Amniotic epithelial cell (primary cell): Measurements from ENCODE around the gene PRR33.

Source experiments
- DNase-seq: peaks from one replicate; pipeline ENCODE4 v3.0.0-alpha.2; 2010; ENCODE audit warnings: low read depth

Gene PRR33

DNA sequence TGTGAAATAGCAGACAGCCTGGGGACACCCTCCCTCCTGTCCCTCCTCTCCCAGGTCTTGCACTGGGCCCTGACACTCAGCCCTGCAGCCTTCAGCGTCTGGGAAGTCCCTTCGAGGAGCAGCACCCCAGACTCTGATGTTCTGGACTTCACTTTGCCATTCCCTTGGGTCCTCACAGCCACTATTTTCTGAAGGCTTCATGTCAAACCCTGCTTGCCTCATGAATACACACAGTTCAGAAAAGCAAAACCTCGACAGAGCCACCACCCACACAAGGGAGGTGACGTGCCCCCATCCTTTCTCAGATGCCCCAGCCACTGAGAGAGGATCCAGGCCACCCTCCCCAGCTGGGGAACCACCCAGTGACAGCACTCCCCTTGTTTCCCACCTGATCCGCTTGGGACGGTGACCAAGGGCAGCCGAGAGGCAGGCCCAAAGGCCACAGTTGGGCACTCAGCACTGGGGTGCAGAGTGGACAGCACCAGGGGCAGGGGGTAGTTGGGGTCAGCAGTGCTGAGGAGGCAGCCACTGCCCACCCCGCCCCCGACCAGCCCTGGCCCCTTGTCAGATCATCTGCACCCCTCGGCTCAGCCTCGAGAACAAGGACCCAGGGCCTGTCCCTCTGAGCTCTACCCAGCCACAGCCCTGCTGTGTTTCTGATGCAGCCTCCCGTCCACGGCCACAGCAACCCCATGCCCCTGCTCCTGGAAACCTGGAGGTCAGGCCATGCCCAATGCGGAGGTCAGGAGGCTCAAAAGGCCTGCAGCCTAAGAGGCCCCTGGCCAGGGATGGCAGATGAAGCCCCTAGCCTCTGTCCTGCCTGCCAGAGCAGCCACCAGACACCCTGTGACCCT, 24.7 kb upstream of the PRR33 start:
- DNase-seq = no peak

DNA sequence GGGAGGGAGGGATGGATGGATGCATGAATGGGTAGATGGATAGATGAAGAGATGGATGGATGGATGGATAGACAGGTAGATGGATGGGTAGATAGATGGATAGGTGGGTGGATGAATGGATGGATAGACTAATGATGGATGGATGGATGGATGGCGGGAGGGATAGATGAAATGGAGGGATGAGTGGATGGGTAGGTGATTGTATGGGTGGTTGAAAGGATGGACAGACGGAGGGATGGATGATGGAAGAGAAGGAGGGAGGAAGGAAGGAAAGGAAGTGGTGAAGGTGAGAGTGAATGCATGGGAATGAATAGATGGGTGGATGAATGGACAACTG, 24.1 kb upstream of the PRR33 start:
- DNase-seq = no peak

DNA sequence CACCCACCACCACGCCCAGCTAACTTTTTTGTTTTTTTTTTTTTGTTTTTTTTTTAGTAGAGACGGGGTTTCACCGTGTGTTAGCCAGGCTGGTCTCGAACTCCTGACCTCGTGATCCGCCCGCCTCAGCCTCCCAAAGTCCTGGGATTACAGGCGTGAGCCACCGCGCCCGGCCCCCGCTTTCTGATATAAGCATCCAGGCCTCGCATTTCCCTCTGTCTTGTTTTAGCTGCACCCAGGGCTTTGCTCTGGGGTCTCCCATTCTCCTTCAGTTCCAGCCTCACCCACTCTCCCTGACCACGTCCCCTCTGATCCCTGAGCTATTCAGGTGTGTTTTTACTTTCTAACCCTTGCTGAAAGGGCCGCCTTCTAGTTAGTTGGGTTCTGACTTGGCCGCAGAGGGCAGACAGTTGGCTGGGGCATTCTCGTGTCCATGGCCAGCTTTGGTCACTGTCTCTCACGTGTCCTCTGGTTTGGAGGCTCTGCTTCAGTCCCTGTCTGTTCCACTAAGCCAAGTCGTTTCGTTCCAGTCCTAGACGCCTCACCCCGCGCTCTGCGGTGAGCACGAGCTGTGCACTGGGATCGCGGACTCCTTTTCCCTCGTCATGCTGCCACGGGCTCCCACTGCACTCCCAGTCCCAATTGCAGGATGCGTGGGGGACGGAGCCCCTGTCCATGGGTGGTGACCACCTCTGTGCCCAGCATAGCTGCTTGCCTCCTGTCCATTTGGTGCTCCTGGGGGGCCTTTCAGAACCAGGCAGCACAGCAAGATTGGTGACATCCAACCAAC, 21.8 kb upstream of the PRR33 start:
- DNase-seq = no peak

DNA sequence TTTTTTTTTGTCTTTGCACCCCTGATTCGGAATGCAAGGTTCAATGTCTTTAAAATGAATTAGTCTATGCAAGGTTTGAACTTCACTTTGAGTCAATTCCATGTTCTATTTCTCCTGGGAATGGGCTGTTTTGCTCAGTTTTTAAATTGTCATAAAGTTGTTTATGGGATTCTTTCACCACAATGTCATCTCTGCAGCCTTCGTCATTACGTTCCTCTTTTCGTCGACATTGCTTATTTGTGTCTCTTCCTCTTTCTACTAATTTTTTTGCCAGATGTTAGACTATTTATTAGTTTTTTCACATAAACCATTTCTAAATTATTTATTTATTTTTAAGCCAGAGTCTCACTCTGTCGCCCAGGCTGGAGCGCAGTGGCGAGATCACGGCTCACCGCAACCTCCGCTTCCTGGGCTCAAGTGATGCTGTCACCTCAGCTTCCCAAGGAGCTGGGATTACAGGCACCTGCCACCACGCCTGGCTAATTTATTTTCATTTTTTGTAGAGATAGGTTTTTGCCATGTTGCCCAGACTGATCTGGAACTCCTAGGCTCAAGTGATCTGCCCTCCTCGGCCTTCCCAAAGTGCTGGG, 20.7 kb upstream of the PRR33 start:
- DNase-seq = no peak

DNA sequence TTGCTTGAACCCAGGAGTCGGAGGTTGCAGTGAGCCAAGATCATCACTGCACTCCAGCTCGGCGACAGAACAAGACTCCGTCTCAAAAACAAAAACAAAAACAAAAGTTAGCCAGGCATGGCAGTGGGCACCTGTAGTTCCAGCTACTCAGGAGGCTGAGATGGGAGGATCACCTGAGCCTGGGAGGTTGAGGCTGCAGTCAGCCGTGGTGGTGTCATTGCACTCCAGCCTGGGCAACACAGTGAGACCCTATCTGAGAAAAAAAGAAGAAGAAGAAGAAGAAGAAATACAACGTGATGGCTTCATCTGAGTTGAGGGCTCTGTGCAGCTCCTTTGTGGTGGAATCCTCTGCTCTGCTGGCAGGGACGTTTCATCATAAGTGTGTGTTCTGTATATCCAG, 17.8 kb upstream of the PRR33 start:
- DNase-seq = no peak

DNA sequence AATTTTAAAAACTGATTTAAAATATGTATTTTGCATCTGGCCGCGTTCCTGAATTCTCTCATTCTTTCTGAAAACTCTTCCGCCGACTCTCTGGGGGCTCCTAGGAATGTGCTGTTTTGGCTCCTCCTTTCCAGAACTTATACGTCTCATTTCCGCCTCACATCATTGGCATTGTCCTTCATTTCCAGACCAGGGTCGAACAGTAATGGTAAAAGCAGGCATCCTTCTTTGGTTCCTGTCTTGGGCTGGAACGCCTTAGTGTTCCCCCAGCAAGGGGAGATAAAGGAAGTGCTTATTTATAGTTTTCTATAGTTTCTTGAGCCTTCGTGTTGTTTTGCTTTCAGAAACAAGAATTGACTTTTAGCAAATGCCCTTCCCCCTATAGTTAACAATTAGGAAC, 16.9 kb upstream of the PRR33 start:
- no peak for DNase-seq

DNA sequence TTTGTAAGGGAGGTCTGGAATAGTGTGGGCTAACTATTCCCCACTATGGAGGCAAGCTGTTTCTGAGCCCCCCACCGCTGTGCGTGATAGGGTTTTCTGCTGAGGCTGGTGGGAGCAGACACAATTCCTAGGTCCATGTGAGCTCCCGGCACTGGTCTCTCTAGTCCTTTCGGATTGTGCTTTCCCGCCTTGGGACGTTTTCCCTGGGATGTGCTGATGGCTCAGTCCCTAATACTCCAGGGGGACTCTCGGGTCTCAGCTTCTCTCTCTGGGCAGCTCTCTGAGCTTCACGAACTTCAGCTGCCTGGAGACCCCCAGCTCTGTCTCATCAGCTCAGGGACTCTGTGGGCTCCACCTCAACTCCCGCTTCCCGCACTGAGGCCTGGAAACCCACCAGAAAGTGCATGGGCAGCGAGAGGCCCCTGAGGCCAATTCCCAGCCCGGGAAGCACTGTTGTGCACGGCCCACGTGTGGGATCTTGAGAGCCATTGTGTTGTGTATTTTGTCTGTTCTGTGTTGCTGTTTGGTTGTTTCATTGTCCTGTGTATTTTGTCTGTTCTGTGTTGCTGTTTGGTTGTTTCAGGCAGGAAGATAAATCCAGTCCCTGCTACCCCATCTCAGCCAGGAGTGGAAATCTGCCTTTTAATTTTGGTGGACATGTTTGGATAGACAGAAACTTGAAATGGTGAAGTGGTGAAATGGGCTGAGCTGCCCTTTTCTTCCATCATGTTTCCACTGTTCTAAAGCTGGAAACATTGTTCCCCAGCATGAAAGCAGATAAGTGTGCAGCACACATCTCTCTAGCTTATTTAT, 15.1 kb upstream of the PRR33 start:
- DNase-seq = no peak

DNA sequence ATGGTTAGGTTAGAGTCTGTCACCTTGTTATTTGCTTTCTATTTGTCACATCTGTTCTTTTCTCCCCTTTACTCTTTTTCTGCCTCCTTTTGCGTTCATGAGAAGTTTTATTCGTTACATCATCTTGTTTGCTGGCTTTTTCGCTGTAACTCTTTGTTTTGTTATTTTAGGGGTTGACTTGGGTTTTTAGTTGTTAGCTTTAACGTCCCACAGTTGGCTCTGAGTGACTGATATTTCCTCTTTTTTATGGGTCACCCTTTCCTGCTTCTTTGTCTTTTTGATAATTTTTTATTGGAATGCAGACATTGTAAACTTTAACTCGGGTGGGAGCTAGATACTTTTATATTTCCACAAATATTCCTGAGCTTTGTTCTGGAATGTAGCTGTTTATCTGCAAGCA, 14.5 kb upstream of the PRR33 start:
- DNase-seq = no peak

DNA sequence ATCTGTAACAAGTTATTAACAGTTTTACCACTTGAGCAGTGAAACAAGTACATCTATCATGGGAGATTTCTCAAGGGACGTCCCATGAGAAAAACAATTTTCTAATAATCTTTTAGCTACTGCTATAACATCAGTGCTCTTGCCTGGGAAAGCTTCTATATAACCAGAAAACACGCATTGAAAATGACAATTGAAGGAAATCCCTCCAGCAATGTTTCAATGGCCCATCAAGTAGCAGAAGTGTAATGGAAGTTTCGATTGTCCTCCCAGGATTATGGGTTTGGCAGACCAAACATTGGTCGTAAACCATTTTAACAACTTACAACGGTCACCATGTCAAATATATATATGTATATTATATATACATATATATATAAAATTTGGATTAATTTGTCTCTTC, 8.0 kb upstream of the PRR33 start:
- DNase-seq = no peak

DNA sequence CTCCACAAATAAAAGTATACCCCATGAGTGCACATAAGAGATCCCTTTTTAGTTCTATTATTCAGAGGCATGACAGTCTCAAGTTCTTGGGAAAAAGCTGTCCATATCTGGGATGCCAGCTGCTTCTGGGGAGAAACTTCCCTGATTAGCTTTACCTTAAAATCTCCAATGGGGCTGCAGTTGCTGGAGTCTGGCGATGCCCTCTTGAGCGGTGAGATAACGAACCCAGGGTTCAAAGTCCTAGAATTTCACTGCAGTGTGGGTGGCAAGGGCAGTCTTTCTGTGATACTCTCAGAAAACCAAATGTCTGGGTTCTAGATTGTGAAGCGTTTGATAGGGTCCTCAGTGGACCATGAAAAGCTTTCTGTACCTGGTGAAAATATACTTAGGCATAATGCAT, 7.4 kb upstream of the PRR33 start:
- DNase-seq = no peak

DNA sequence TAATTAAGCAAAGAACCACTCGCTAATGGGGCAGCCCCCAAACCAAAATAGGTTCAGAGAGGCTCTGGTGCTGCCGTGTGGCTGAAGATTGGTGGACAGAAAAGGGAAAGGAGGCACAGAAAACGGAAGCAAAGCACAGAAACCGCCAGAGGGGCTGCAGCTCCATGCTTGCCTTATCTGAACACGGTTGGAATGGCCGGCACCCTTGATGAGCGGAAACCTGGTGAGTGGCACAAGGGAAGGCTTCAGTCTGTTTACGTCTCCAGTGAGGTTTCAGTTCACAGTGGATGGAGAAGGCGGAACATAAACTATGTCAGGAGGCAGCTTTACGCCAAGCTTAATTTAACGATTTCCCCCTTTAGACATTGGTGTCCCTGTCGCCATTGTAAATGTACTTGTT, 5.2 kb upstream of the PRR33 start:
- DNase-seq = no peak

DNA sequence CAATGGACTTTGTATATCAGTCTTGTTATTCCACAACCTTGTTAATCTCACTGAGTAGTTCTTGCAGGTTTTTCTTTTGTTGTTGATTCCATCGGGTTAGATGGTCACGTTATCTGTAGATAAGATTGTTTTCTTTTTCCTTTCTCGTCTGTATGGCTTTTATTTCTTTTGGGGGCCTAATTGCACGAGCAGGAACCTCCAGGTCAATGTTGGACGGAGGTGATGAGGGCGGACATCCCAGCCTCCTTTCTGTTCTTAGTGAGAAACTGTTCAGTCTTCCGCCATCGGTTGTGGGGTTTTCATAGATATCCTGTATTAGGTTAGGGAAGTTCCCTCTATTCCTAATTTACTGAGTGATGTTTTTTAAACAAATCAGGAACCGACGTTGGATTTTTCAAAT, 4.8 kb upstream of the PRR33 start:
- no peak for DNase-seq

DNA sequence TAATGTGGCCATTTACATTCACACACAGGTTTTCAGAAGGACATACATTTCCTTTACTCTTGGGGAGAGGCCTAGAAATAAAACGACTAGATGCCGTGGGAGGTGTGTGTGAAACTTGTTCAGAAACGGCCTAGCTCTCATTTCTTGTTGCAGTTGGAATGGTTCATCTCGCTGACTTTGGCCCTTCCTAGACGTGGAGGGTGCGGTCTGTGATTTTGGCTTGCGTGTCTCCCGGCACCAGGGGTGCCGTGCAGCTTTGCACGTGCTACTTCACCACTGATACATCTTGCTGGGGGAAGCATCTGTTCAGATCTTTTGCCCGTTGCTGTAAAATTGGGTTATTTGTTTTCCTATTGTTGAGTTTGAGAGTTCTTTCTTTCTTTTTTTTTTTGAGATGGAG, 3.1 kb upstream of the PRR33 start:
- no peak for DNase-seq

DNA sequence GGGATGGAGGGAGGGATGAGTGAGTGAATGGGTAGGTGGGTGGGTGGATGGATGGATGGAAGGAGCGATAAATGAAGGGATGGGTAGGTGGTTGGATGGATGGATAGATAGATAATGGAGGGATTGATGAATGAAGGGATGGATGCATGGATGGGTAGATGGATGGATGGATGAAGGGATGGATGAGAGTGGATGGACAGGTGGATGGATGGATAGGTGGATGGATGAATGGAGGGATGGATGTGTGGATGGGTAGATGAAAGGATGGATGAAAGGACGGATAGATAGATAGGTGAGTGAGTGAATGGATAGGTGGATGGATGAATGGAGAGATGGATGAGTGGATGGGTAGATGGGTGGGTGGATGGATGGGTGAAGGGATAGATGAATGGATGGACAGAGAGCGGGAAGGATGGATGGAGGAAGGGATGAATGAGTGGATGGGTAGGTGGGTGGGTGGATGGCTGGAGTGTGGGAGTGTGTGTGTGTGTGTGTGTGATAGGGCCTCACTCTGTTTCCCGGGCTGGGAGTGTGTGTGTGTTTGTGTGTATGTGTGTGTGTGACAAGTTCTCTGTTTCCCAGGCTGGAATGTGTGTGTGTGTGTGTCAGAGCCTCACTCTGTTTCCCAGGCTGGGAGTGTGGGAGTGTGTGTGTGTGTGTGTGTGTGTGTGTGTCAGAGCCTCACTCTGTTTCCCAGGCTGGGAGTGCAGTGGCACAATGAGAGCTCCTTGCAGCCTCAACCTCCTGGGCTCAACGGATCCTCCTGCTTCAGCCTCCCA, 2.1 kb upstream of the PRR33 start:
- no peak for DNase-seq

DNA sequence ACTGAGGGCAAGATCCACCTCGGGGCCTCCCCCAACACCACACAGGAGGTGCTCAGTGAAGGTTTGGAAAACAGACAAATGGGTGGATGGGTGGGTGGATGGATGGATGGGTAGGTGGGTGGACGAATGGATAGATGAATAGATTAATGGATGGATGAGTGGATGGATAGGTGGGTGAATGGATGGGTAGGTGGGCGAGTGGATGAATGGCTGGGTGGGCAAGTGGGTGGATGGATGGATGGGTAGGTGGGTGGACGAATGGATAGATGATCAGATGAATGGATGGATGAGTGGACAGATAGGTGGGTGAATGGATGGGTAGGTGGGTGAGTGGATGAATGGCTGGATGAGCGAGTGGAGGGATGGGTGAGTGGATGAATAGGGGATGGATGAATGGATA, 863 bp upstream of the PRR33 start:
- DNase-seq = no peak

DNA sequence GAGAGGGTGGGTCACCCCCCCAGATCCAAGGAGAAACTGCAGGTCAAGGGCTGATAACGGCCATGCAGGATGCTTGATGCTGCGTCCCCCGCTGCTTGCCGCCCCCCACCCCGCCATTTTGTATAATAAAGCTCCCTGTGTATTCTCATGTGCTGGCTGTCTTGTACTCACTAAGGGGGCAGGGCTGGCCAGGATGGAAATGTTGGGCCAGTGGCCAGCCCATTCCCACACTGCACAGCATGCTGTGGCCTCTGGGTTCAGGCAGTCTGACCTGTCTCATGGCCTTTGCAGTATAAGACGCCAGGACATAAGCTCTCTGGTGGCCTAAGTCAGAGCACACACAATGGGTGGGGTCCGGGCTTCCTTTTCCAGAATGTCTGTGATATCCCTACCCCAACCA, 421 bp upstream of the PRR33 start:
- no peak for DNase-seq

DNA sequence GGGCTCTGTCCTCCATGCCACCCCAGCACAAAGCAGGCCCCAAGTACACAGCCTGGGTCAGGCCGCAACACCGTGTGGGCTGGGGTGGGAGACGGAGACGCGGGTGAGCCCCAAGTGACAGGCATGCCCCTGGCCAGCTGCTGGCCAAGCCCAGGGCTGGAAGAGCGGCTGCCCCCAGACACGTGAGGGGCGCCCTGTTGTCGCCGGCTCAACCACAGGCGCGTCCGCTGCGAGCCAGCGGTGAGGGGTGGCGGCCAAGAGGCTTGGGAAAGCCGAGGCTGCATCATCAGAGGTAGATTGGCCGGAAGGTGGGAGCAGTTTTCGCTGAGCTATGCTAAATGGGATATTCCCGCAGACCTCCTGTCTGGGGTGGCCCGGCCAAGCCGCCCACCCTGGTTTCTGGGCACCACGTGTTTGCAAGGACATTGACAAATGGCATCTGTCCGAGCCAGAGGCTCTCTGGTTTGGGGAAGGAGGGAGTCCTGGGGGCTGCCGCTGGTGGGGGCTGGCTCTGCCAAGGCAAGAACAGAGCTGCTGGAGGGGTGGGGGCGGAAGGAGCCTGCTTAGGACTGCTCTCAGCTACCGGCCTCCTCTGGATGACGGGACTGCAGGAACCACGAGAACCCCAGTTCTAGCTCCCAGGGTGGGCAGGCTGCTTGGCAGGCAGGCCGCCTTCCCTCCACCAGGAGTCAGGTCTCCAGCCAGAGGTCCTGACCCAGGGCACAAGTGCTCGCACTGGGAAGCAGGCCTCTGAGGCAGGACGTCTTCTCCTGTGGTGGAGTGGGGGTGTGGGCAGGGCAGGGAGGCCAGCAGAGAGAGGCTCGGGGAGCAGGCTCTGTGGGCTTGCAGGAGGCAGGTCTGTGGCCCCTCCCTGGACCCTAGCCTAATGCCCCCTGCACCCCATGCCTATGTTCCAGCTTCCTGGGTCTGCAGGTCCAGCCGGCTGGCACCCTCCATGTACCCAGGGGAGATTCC, 552 bp downstream of the PRR33 start:
- DNase-seq = no peak

DNA sequence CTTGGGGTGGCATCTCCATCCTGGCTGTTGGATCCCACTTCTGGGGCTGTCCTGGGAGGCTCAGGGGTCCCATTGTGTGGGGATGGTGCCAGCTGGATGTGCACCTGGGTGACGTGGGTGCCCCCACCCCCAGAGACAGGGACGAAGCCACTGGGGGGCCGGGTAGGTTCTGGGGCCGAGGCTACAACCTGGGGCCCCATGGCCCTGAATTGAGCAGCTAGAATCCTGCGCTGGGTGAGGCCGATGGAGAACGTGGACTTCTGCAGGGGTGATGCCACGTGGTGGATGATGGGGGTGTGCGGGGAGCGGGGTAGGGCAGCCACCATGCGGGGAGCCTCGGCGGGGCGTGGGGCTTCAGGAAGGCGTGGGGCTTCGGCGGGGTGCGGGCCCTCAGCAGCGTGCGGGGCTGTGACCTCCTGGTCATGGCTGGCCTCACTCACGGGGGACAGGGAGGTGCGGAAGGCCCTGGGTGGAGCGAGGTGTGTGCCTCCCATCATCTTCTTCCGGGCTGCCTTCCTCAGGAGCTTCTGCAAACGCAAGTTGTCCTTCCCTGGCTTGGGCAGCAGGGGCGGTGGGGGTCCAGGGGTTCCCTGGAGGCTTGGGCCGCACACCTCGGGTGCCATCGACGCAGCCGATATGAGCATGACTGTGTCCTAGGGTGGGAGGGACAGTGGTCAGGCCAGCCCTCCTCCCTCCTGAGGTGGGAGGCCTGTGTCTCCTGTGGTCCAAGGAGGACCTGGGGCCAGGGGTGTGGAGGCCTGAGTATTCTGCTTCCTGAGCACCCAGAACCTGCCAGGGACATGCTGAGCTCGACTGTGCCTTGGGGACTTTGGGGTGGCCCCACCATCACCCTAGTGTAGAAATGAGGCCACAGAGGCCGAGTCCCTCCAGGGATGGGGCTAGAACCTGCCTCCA, 1.5 kb downstream of the PRR33 start:
- DNase-seq = no peak

DNA sequence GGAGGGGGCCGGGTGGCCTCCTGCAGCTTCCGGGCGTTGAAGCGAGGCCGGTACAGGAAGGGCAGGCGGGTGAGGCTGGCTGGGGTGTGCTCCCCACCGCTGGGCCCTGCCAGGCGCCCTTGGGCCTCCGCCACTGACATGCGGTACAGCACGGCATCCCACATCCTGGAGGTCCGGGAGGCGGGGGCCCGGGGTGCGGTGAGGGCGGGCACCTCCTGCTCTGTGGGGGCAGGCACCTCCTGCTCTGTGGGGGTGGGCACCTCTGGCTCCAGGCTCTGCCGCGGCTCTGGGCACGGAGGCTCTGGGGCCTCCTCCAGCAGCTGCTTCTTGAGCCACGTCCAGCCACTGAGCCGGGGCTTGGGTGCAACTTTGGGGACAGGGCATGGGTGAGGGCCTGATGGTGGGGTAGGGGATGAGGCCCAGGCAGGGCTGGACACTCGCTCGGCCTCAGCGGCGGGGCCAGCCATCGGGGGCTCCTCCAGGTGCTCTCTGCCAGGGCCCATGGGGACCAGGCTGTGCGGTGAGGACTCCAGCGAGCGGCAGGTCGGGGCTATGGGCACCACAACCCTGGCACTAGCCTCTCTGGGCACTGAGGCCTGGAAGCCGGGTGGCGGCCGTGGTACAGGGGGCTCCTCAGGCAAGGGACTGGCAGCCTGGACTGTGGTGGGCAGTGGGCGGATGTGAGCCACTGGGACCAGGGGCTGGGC, 2.3 kb downstream of the PRR33 start:
- peak; percentile 27 for DNase-seq
